COLO829 (cell line): ENCODE data around the gene PYGO1.
"Not testable (repeated sequence)": the region's sequence is repeated elsewhere in the genome, so short reads cannot be mapped to it uniquely, and the experiment has no call there.

Experiments used
- DNase-seq: peaks from one replicate; pipeline ENCODE4 v3.0.0; 2012; ENCODE audit warnings: low spot score

Gene PYGO1

DNA sequence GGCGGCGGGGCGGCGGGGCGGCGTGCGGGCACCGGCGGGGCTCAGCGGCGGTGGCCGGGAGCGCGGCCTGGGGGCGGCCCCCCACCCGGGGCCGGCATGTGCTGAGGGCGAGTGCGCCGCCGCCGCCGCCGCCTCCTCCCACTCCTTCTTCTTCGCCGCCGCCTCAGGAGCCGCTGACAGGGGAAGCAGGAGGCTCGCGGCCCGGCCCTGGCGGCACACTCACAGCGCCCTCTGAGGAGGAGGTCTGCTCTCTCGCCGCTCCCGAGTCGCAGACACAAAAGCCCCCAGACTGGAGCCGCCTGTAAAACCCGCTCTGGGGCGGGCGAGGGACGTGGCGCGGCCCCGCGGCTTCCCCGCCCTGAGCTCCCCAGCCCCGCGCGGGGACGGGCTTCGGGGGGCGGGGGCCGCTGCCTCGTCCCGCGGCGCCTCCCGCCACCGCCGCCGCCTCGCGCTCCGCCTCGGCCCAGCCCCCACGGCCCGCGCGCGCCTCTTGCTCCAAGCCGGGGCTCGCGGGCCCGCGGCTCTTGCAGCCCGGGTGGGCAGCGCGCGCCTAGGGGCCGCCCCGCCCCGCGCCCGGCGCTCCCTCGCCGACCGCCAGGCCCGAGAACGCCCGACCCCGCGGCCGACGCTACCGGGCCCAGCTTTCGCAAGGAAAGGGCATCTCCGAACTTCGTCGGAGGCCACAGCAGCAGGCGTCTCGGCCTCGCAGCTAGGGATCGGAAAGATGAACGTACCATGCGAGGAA lies at the start of gene PYGO1:
Gene PYGO1, minus strand, starts transcription at position 276 of the 745 bp plus-strand sequence. CDS start 462 bp downstream, outside the sequence.
- DNase-seq, result no peak

GRCh38 chr15:55637086-55637485 lies 48.9 kb upstream of the PYGO1 start:
- DNase-seq, result no peak

DNA sequence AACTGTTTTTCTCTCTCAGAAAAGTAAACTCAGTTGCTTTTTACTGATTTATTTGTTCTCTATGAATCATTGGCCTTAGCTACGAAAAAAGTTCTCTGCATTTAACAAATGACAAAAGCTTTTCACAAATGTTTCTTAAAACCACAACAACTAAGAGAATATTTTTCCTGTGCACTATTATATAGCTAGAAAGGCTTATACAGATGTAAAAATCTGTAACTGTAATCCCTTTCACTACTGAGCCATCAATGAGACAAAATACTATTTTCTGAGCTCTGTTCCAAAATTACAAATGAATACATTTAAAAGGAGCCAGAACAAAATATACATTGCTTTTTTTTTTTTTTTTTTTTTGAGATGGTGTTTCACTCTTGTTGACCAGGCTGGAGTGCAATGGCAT lies 45.6 kb upstream of the PYGO1 start:
- no peak for DNase-seq

DNA sequence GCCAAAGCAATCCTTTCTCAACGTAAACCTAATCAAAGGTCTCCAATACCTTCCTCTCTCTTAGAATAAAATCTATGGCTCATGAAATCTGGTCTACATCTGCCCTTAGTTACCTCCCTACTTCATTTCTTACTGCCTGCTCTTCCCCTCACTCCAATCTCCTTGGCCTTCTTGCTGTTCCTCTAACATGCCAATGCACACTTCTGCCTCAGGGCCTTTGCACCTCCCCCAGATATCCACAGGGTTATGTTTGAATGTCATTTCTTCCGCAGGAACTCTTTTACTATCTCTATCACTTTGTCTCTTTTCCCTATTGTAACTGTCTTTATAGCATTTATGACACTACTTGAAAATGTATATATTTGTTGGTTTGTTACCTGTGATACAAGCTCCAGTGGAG lies 44.3 kb upstream of the PYGO1 start:
- DNase-seq, result no peak

- peak; percentile 8 for DNase-seq
Measured at GRCh38 chr15:55630858-55631257, 42.7 kb upstream of the PYGO1 start.

DNA sequence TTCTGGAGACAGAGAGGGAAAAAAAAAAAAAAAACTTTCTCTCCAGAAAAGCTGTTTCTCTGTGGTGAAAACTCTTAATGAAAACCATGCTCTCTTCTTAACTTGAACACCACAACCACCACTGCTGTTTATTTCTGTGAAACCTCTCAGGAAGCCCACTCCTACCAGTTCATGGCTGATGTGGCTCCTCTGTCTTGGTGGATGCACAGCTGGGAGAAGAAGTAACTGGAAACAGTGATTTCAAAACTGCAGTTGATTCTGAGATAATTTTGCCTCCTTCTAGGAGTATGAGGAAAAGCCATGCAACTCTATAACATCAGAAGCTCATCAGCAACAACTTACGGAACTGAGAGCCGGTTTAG lies 40.2 kb upstream of the PYGO1 start:
- no peak for DNase-seq

DNA sequence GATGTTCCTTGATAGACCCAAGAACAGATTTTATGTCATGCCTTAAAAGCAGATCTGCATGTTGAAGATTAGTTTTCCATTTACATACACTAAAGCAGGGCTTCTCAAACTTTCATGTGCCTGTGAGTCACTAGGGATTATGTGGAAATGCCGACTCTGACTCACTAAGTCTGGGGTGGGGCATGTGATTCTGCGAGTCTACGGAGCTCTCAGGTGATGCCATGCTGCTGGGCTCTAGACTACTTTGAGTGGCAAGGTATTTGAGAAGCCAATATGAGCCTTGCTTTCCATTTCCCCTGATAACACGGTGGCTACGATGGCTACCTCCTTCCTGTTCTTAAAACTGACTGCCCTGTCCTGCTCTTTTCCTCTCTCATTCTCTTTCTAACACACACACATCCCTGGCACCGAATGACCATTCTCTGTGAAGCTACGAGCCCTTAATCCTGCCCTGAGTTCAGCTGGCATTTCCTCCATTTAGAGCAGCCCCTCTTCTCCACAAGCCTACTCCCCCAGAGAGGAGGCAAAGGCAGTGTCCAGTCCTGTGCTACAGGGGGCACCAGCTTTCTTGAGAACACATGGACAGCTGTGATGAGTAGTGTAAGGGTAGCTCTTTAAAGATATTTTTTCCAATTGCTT lies 39.7 kb upstream of the PYGO1 start:
- DNase-seq, result peak; percentile 67

- no peak for DNase-seq
Measured at GRCh38 chr15:55619783-55620182, 31.6 kb upstream of the PYGO1 start.

- no peak for DNase-seq
Measured at GRCh38 chr15:55618387-55618786, 30.2 kb upstream of the PYGO1 start.

DNA sequence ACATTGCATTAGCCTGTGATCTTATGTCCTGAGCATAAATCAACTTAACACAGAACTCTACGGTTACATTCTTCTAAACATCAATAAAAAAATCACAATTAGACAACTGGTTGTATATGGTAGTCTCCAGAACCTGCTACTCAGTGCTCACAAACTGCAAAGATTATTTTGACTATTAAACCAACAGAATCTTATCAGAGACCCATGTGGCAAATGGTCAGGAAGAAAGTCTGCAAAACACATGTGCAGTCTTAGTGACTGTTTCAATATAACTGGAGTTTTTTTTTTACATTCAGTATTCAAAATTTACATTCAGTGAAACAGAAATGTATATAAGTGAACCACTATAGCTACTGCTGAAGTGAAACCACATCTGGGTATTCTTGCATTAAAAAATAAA lies 27.3 kb upstream of the PYGO1 start:
- no peak for DNase-seq

GRCh38 chr15:55613727-55614126 lies 25.6 kb upstream of the PYGO1 start:
- DNase-seq, result no peak

GRCh38 chr15:55606214-55606613 lies 18.1 kb upstream of the PYGO1 start:
- DNase-seq, result no peak

DNA sequence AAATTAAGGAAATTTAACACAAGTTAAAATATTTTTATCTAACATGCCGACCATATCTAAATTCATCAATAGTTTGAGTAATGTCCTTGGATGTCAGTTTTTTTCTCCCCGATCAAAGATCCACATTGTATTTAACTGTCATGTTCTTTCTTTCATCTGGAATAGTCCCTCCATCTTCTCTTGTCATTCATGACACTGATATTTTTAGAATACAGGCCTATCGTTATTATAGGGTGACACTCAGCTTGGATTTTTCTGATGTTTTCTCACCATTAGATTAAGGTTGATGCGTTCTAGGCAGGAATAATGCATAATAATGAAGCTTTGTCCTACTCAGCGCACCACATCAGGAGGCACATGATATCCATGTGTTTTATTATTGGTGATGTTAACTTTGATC lies 13.2 kb upstream of the PYGO1 start:
- no peak for DNase-seq

DNA sequence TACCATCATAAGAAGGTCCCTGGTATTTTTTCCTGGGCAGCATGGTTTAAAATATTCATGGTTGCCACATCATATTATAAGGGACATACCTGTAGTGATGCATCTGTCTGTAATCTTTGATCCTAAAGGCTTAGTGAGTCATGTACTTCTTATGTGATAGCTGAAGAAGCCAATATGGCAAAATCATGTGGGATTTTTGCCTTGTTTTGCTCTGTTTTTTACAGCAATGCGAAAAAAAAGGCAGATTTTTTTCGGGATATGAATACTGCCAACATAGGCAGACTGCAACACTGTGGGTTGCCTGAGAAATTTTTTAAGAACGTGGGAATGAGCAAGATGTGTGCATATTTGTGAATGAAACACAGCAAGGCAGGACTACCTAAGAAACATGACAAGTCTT lies 11.3 kb upstream of the PYGO1 start:
- no peak for DNase-seq

DNA sequence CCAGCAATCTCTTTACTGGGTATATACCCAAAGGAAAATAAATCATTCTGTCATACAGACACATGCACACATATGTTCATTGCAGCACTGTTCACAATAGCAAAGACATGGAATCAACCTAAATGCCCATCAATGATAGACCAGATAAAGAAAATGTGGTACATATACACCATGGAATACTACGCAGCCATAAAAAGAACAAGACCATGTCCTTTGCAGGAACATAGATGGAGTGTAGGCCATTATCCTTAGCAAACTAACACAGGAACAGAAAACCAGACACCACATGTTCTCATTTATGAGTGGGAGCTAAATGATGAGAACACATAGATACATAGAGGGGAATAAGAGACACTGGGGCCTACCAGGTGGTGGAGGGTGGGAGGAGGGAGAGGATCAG lies 4.9 kb upstream of the PYGO1 start:
- DNase-seq, result not testable (repeated sequence)

GRCh38 chr15:55590788-55591187 lies 2.6 kb upstream of the PYGO1 start:
- no peak for DNase-seq

GRCh38 chr15:55589287-55589686 lies 1.1 kb upstream of the PYGO1 start:
- DNase-seq, result no peak

- no peak for DNase-seq
Measured at GRCh38 chr15:55588815-55589115, 620 bp upstream of the PYGO1 start.

DNA sequence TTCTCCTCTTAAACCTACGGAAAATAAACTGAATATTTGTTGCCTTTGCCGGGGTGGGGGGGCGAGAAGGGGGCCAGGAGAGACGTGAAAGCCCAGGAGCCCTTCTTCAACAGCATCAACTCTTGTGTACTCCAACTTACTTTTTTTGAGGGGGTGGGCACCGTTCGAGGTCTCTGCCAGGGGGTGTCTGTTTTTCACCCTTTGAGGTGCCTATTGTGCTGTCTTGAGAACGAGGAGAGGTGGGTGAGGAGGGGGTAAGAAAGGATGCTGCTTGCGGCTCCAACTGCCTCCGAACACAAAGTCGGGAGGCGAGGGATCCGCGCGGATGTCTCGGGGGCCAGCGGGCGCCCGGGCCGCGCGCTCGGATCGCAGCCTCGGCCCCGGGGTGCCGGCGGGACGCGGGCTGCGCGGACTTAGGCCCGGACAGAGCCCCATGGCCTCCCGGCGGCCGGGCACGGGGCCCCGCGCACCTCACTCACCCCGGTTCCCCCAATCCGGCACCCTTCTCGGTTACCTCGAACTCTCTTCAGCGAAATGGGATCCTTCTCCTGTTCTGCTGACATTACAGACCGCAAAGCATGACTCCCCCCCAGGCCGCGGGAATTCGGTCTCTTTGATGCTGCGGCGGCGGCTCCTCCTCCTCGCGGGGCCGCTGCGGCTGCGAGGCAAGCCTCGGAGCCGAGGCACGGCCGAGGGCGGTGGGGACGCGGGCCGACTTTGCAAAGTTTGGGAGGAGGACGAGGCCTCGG lies 650 bp downstream of the PYGO1 start:
- peak; percentile 8 for DNase-seq

GRCh38 chr15:55586808-55587207 lies 1.3 kb downstream of the PYGO1 start:
- DNase-seq, result no peak

GRCh38 chr15:55576943-55577342 lies 11.2 kb downstream of the PYGO1 start:
- no peak for DNase-seq

GRCh38 chr15:55574096-55574495 lies 14.0 kb downstream of the PYGO1 start:
- no peak for DNase-seq

GRCh38 chr15:55573224-55573623 lies 14.9 kb downstream of the PYGO1 start:
- no peak for DNase-seq
